H7 (cell line): ENCODE results near the gene HADHB. TPM values are rescaled to one million over a fixed set of nuclear protein-coding genes. Genes with fewer than 3 reads are reported as not detected.
"Not testable (repeated sequence)": the region's sequence is repeated elsewhere in the genome, so short reads cannot be mapped to it uniquely, and the experiment has no call there.

Source experiments
- DNase-seq: peaks from one replicate; pipeline ENCODE4 v3.0.0; 2012
- H3K27me3 ChIP-seq: 2 replicates; pipeline ENCODE4 v1.6.0; 2011; ENCODE audit warnings: mild to moderate bottlenecking, low read length; ENCODE audit not compliant: control insufficient read depth, insufficient read depth
- H3K36me3 ChIP-seq: replicated peaks from 2 replicates; pipeline ENCODE4 v1.5.1; 2011; ENCODE audit warnings: low read length; ENCODE audit not compliant: control insufficient read depth, insufficient read depth
- H3K4me3 ChIP-seq: 2 replicates; pipeline ENCODE4 v1.5.1; 2011; ENCODE audit warnings: low read depth, mild to moderate bottlenecking, control low read depth, low read length, moderate library complexity; ENCODE audit not compliant: insufficient read depth
- total RNA-seq: library from RNA; depleted of rRNA; stranded (reverse); fragments of >200 nt; shearing (Covaris generic); gene quantifications from 2 replicates; pipeline ENCODE4 v1.2.3, GENCODE V29; 2014

The HADHB gene
- total RNA-seq, 1 experiment from 2014 or later: 78.7 TPM

GRCh38 chr2:26230806-26231205 lies 13.9 kb upstream of the HADHB start:
- no peak for DNase-seq
- H3K4me3 ChIP-seq: no peak overlapping the region
- no peaks in the 10 kb centered on the region for H3K27me3 ChIP-seq
- peaks cover 28% of the 10 kb centered on the region for H3K36me3 ChIP-seq

- DNase-seq: no peak
- peaks cover 29% of the 10 kb centered on the region for H3K36me3 ChIP-seq
- no peak overlapping the region for H3K4me3 ChIP-seq
- H3K27me3 ChIP-seq: no peaks in the 10 kb centered on the region
Observed at GRCh38 chr2:26235089-26235488, 9.7 kb upstream of the HADHB start.

DNA sequence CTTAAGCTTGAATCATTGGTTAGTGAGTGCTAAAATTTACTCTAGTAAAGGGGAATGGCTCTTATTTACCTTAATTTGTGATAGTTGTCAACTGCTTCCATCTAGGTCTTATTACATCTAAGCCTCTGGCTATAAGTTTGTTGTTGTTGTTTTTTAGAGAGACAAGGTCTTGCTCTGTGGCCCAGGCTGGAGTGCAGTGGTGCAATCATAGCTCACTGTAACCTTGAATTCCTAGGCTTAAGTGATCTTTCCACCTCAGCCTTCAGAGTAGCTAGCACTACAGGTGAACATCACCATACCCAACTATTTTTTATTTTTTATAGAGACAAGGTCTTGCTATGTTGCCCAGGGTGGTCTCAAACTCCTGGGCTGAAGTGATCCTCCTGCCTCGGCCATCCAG lies 6.9 kb upstream of the HADHB start:
- H3K4me3 ChIP-seq: no peak overlapping the region
- peaks cover 20% of the 10 kb centered on the region for H3K36me3 ChIP-seq
- no peaks in the 10 kb centered on the region for H3K27me3 ChIP-seq
- DNase-seq: no peak

DNA sequence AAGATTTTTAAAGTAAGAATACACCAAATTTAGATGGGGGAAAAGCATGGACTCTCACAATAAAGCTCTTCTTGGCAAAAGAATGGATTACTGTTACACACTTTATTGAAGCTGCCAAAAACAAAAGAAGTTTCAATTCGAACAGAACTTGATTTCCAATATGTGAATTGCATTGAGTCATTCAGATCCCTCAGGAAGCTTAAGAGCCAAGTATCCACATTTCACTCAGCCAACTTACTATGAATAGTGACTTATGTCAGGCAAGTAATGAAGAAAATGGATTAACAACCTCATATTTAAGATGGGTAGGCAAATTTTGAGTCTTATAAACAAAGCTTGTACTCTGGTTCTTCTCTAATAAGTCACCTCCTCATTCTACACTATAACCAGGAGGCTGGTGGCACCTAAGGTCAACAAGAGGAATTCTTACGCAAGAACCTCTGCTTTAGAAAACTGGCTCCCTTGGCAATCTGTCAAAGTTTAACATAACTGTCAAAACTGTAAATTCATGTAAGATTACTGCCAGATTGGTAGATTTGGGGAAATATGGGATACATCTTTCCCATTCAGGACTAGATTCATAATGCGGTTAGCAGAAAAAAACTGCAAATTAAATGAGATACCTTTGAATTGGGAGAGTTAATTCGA lies 6.3 kb upstream of the HADHB start:
- no peak overlapping the region for H3K4me3 ChIP-seq
- no peaks in the 10 kb centered on the region for H3K27me3 ChIP-seq
- no peak for DNase-seq
- H3K36me3 ChIP-seq: peaks cover 17% of the 10 kb centered on the region

- Histone ChIP-seq H3K27me3 (no peaks in the 10 kb centered on the region), H3K4me3 (no peak overlapping the region)
- no peak for DNase-seq
Observed at GRCh38 chr2:26241928-26242436, 2.8 kb upstream of the HADHB start.

DNA sequence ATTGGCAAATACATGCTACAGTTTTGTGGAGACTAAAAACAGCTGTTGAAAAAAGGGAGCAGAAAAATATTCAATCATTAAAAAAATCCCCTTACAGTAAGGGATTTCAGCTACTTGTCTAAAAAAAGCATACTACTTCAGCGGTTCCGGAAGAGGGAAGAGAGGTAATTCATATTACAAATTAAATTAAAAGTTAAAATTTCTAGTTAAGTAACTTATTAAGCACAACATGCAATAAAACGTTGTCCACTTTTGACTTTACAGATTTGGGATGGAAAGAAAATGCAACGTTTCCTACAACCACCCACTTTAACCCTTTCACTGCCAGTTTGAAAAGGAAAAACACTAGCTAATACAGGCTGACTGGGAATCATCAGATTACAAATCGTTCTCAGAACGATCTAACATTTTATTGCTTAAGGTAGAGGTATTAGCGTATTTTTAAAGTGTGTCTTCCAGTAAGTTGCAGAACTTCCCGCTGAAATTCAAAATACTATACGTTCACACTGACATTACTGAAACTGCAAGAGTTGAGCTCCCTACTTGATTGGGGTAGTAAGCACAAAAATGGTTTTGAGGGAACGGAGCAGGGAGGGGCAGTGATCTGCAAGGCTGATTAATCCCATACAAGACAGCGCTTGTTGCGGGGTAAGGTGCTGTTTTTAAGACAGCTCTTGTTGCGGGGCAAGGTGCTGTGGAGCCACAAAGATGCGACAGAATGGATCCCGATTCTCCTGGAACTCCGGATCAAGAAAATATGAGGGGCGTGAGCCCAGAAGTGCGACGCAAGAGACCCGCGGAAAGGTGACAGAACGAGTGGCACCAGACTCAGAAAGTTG lies 1.1 kb upstream of the HADHB start:
- H3K4me3 ChIP-seq: peak overlapping the region; percentile 91
- no peaks in the 10 kb centered on the region; the same call in 1 of the 2 replicates for H3K36me3 ChIP-seq
- no peaks in the 10 kb centered on the region for H3K27me3 ChIP-seq
- DNase-seq: peak; percentile 28

More at GRCh38 chr2:26241928-26242436, 2.8 kb upstream of the HADHB start:
- H3K36me3 ChIP-seq: peaks cover 2% of the 10 kb centered on the region; the same call in 1 of the 2 replicates

DNA sequence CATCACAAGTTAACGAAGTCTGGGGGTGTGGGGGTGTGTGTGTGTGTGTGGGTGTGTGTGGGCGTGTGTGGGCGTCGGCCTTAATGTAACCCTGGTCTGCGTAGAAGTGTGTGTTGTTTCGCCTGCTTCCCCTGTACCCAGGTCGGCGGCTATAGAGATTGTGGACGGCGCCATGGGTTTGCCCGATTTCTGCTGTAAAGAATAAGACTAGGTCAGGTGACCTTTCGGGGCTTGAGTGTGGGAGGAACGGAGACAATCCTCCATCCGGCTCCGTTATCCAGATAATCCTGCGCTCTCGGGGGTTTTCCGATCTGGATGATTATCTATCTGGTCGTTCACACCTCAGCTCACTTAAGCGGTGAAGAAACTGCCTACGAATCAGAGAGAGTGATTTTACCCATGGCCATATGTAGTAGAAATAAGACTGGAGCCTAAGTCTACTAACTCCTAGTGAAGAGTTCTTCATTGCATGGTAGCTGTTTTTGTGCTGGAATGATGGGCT lies 543 bp downstream of the HADHB start:
- DNase-seq: peak; percentile 40
- H3K27me3 ChIP-seq: no peaks in the 10 kb centered on the region
- H3K4me3 ChIP-seq: peak overlapping the region; percentile 91
- no peaks in the 10 kb centered on the region for H3K36me3 ChIP-seq

GRCh38 chr2:26245810-26246209 lies 1.1 kb downstream of the HADHB start:
- Histone ChIP-seq H3K36me3 (no peaks in the 10 kb centered on the region), H3K27me3 (no peaks in the 10 kb centered on the region), H3K4me3 (peak overlapping the region; percentile 91)
- DNase-seq: no peak

GRCh38 chr2:26246818-26247217 lies 2.1 kb downstream of the HADHB start:
- DNase-seq: no peak
- H3K4me3 ChIP-seq: no peak overlapping the region
- H3K36me3 ChIP-seq: no peaks in the 10 kb centered on the region
- H3K27me3 ChIP-seq: no peaks in the 10 kb centered on the region

GRCh38 chr2:26249625-26250024 lies 4.9 kb downstream of the HADHB start:
- H3K27me3 ChIP-seq: no peaks in the 10 kb centered on the region
- no peak overlapping the region for H3K4me3 ChIP-seq
- no peak for DNase-seq
- H3K36me3 ChIP-seq: no peaks in the 10 kb centered on the region

DNA sequence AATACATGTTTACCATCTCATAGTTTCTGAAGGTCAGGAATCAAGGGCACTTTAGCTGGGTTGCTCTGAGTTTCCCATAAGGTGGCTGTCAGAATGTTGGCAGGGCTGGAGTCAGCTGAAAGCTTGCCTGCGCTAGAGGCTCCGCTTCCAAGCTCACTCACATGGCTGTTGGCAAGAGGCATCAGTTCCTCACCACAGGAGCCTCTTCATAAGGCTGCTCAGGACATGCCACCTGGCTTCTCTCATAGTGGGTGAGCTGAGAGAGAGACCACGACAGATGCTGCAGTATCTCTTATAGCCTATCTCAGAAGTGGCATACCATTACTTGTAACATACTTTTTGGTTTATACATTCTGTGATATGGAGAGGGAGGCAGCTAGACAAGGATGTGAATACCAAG lies 7.2 kb downstream of the HADHB start:
- Histone ChIP-seq H3K4me3 (no peak overlapping the region), H3K36me3 (no peaks in the 10 kb centered on the region), H3K27me3 (no peaks in the 10 kb centered on the region)
- DNase-seq: no peak

DNA sequence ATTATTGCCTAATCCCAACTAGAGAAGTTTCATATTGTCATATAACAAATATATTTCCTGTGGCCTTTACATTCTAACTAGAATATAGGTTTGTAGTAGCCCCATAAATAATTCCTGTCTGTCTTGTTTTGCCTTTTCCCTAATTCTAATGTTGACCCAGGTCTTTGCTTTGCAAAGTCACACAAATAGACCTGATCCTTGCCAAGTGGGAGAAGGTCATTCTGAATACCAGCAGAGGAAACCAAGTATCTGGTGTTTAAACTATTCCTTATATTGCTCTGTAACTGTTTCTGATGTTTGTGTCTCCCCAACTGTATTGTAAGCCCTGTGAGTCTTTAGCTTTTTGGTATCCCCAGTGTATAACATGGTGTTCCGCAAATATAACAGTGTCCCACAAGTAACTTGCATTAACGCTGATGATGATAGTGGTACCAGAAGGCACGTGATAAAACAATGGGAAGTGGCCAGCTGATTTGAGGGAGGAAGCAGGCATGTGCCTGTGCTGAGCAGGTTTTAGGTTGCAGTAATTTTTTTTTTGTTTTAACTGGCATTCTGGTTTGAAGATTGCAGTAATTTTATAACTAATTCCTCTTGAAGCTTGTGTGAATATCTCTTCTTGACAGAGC lies 11.1 kb downstream of the HADHB start:
- Histone ChIP-seq H3K4me3 (no peak overlapping the region), H3K36me3 (no peaks in the 10 kb centered on the region), H3K27me3 (no peaks in the 10 kb centered on the region)
- DNase-seq: no peak

- not testable (repeated sequence) for DNase-seq, H3K4me3 ChIP-seq, H3K27me3 ChIP-seq, H3K36me3 ChIP-seq
Observed at GRCh38 chr2:26258836-26259235, 14.1 kb downstream of the HADHB start.

DNA sequence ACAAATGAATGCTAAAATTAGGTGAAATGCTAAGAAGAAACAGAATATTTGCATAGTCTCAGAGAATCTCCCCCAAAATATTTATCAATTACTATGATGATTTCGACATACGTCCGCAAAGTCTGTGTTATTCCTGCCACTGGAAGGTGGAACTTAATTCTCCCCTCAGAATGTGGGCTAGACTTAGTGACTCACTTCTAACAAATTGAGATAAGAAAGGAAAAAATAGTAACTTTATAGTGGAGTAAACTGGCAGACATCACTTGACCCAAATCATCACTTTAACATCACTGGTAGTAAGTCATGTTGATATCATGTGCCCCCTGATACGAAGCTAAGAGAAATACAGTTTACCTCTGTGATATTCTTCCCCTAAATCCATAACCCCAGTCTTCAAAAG lies 23.5 kb downstream of the HADHB start:
- H3K27me3 ChIP-seq: no peaks in the 10 kb centered on the region
- no peaks in the 10 kb centered on the region for H3K36me3 ChIP-seq
- H3K4me3 ChIP-seq: no peak overlapping the region
- no peak for DNase-seq
